Uterus (tissue), 4 donors: Measurements from ENCODE around the gene TBCD. TPM values are rescaled to one million over a fixed set of nuclear protein-coding genes. Genes with fewer than 3 reads are reported as not detected.
"Not testable (repeated sequence)": the region's sequence is repeated elsewhere in the genome, so short reads cannot be mapped to it uniquely, and the experiment has no call there.

ENCODE experiments used
- DNase-seq, 2 donors: peaks; one replicate each; pipeline ENCODE4 v3.0.0-alpha.2; 2019 to 2020
- H3K27ac ChIP-seq, 2 donors: fragments of 200-600 bp; sonication (generic); 1 replicate in 1 of 2; 2 replicates in 1 of 2; pipeline ENCODE4 v1.5.1; 2016 to 2018
- H3K27me3 ChIP-seq, 2 donors: fragments of 200-600 bp; sonication (generic); one replicate each; pipeline ENCODE4 v1.5.1; 2018 to 2019; ENCODE audit warnings: control low read depth in 1 of 2
- H3K36me3 ChIP-seq, 2 donors: fragments of 200-600 bp; sonication (generic); one replicate each; pipeline ENCODE4 v1.5.1; 2019; ENCODE audit warnings: control low read depth in 1 of 2
- H3K4me1 ChIP-seq, 2 donors: fragments of 200-600 bp; sonication (generic); one replicate each; pipeline ENCODE4 v1.5.1; 2018 to 2019; ENCODE audit warnings: control low read depth in 1 of 2
- H3K4me3 ChIP-seq, 2 donors: fragments of 200-600 bp; sonication (generic); 1 replicate in 1 of 2; 2 replicates in 1 of 2; pipeline ENCODE4 v1.5.1; 2018 to 2019; ENCODE audit warnings: mild to moderate bottlenecking in 1 of 2
- H3K9me3 ChIP-seq, 2 donors: fragments of 200-600 bp; sonication (generic); one replicate each; pipeline ENCODE4 v1.5.1; 2019; ENCODE audit warnings: control low read depth in 1 of 2
- CTCF ChIP-seq, 4 experiments: fragments of 200-600 bp in 2 of 4; fragments of 450-650 bp in 2 of 4; sonication (generic) in 2 of 4; IDR thresholded peaks; one replicate each; pipeline ENCODE4 v1.5.1; 2016 to 2019; ENCODE audit warnings: antibody characterized with exemption in 4 of 4, mild to moderate bottlenecking in 2 of 4, moderate library complexity in 1 of 4
- POLR2A ChIP-seq, 2 donors: fragments of 450-650 bp; IDR thresholded peaks; one replicate each; pipeline ENCODE4 v1.6.1; 2016; ENCODE audit warnings: antibody characterized with exemption in 2 of 2, mild to moderate bottlenecking in 1 of 2, moderate library complexity in 1 of 2
- intact Hi-C: fragments of 100-400 bp; cut with DNase I; formaldehyde crosslinking; loops from one replicate; pipeline ENCODE4 v1.15.1; 2023; ENCODE audit warnings: low total_unique reads
- total RNA-seq, 4 donors: library from RNA; depleted of rRNA in 3 of 4; stranded (reverse); fragments of >200 nt in 3 of 4; gene quantifications; one replicate each; pipeline versions ENCODE4 v1.1.0 to v1.2.4, GENCODE V29; 2014 to 2023
- donor health status: DM: yes; HTN: yes; CAD: no.

TBCD gene
- total RNA-seq, 4 donors from 2014 or later, result 35.9 to 142 (median 61.3) TPM

- H3K9me3 ChIP-seq, result no peaks in the 10 kb centered on the region
- no peak for TF ChIP-seq POLR2A (IDR thresholded peaks at IDR 0.05)
- no peak for TF ChIP-seq CTCF (IDR thresholded peaks at IDR 0.05)
- H3K27me3 ChIP-seq, result no peaks in the 10 kb centered on the region
- no peaks in the 10 kb centered on the region for H3K4me1 ChIP-seq
- no peak overlapping the region for H3K4me3 ChIP-seq
- no peaks in the 10 kb centered on the region for H3K36me3 ChIP-seq
- DNase-seq, result no peak
- no peak overlapping the region for H3K27ac ChIP-seq
- intact Hi-C loops, result no loop called here
These were observed 233.0 kb downstream of the TBCD start for GRCh38 chr17:82984751-82985427.

GRCh38 chr17:82985428-82985805, 233.6 kb downstream of the TBCD start:
- H3K4me3 ChIP-seq, result no peak overlapping the region
- intact Hi-C loops, result no loop called here
- no peak for TF ChIP-seq POLR2A (IDR thresholded peaks at IDR 0.05)
- TF ChIP-seq CTCF (IDR thresholded peaks at IDR 0.05), result no peak
- H3K36me3 ChIP-seq, result no peaks in the 10 kb centered on the region
- H3K27ac ChIP-seq, result no peak overlapping the region
- DNase-seq, result no peak
- H3K9me3 ChIP-seq, result no peaks in the 10 kb centered on the region
- H3K27me3 ChIP-seq, result no peaks in the 10 kb centered on the region
- no peaks in the 10 kb centered on the region for H3K4me1 ChIP-seq

- intact Hi-C loops, result no loop called here
- Histone ChIP-seq H3K27ac (no peak overlapping the region), H3K36me3 (no peaks in the 10 kb centered on the region), H3K27me3 (no peaks in the 10 kb centered on the region), H3K9me3 (no peaks in the 10 kb centered on the region), H3K4me1 (no peaks in the 10 kb centered on the region), H3K4me3 (no peak overlapping the region)
- no peak for TF ChIP-seq POLR2A (IDR thresholded peaks at IDR 0.05)
- TF ChIP-seq CTCF (IDR thresholded peaks at IDR 0.05), result no peak
- DNase-seq, result no peak
These were observed 234.1 kb downstream of the TBCD start for GRCh38 chr17:82985973-82986372.

- H3K27ac ChIP-seq, DNase-seq, H3K4me1 ChIP-seq, H3K4me3 ChIP-seq, intact Hi-C loops, H3K36me3 ChIP-seq, H3K27me3 ChIP-seq, H3K9me3 ChIP-seq: not testable (repeated sequence)
These were observed 237.2 kb downstream of the TBCD start for GRCh38 chr17:82989051-82989450.

- Histone ChIP-seq H3K36me3 (no peaks in the 10 kb centered on the region), H3K27ac (no peak overlapping the region), H3K4me3 (no peak overlapping the region), H3K4me1 (no peaks in the 10 kb centered on the region), H3K27me3 (no peaks in the 10 kb centered on the region), H3K9me3 (peaks cover 0 to 5% of the 10 kb centered on the region in 2 donors)
- intact Hi-C loops, result no loop called here
- DNase-seq, result no peak
- TF ChIP-seq POLR2A (IDR thresholded peaks at IDR 0.05) (no peak), CTCF (IDR thresholded peaks at IDR 0.05) (no peak)
These were observed 238.0 kb downstream of the TBCD start for GRCh38 chr17:82989881-82990280.

- no peak overlapping the region for H3K4me3 ChIP-seq
- H3K4me1 ChIP-seq, result no peaks in the 10 kb centered on the region
- no peak for DNase-seq
- peaks cover 0 to 5% of the 10 kb centered on the region in 2 donors for H3K9me3 ChIP-seq
- no peaks in the 10 kb centered on the region for H3K36me3 ChIP-seq
- H3K27me3 ChIP-seq, result no peaks in the 10 kb centered on the region
- TF ChIP-seq POLR2A (IDR thresholded peaks at IDR 0.05) (no peak), CTCF (IDR thresholded peaks at IDR 0.05) (no peak)
- intact Hi-C loops, result no loop called here
- H3K27ac ChIP-seq, result no peak overlapping the region
These were observed 241.1 kb downstream of the TBCD start for GRCh38 chr17:82993005-82993404.
